ENCODE results near the gene PRTN3.
"Not testable (repeated sequence)": the region's sequence is repeated elsewhere in the genome, so short reads cannot be mapped to it uniquely, and the experiment has no call there.

PRTN3 gene

DNA sequence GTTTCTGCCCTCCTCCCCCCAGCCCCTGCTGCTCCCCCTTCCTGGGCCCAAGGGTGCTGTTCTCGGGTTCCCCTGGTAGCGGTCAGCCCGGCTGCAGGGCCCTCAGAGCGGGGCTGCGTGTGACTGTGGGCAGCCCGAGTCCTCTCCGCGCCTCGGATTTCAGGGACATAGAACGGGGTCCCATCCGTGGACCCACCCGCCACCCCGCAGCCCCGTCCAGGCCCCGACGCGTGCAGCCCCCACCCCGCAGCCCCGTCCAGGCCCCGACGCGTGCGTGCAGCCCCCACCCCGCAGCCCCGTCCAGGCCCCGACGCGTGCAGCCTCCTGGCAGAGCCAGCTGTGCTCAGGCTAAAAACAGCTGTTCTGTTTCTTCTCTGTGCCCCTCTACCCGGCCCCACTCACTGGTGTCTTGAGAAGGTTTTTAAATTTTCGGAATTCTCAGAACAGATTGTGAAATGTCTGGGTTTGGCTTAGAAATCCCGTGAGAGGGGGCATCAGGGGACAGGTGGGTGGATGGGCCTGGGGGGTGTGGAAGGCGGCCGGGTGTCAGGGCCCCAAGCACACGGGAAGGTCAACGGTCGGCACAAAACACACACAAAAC, 5.5 kb upstream of the PRTN3 start:
- no peak for DNase-seq
- intact Hi-C loops (cut with DNase I) = no loop called here

DNA sequence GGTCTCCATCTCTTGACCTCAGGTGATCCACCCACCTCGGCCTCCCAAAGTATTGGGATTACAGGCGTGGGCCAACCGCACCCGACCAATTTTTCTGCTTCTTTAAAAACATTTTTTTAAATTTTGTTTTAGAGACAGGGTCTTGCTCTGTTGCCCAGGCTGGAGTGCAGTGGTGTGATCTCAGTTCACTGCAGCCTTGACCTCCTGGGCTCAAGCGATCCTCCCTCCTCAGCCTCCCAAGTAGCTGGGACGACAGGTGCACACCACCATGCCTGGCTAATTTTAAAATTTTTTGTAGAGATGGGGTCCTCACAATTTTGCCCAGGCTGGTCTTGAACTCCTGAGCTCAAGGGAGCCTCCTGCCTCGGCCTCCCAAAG, 2.0 kb downstream of the PRTN3 start:
- intact Hi-C loops (cut with DNase I); DNase-seq: not testable (repeated sequence)

DNA sequence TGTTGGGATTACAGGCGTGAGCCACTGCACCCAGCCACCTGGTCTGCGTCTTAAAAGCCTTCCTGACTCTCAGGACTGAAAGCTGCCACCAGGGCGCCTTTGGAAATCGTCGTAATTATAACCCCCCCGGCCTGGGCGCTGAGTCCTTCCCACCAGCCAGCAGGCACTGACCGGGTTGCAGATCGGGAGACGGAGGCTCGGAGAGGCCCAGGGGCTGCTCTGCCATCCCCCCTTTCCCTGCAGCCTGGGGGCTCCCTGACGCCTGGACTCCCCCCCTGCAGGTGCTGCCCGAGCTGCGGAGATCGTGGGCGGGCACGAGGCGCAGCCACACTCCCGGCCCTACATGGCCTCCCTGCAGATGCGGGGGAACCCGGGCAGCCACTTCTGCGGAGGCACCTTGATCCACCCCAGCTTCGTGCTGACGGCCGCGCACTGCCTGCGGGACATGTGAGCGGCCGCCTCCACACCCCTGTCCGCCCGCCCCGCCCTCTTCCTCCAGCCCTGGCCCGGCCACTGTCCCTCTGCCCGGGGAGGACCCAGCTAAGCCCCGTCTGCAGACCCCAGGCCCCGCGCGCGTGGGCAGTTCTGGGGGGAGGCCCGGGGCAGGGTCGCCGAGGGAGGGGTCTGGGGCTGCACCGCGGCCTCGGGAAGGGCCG, 2.5 kb downstream of the PRTN3 start:
- DNase-seq = no peak
- intact Hi-C loops (cut with DNase I) = no loop called here

DNA sequence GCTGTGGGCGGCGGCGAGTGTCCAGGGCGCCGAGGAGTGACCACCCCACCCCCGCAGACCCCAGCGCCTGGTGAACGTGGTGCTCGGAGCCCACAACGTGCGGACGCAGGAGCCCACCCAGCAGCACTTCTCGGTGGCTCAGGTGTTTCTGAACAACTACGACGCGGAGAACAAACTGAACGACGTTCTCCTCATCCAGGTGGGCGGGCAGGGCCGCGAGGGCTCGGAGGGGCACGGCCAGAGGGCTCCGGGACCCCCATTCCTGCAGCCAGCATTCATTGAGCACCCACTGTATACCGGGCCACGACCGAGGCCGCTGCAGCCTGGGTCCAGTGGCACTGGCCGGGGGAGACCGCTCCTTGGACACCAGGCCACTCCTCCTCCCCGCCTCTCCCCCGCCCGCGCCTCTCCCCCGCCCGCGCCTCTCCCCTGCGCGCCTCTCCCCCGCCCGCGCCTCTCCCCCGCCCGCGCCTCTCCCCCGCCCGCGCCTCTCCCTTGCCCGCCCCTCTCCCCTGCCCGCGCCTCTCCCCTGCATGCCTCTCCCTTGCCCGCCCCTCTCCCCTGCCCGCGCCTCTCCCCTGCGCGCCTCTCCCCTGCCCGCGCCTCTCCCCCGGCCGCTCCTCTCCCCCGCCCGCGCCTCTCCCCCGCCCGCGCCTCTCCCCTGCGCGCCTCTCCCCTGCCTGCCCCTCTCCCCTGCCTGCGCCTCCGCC, 3.2 kb downstream of the PRTN3 start:
- DNase-seq = peak in 1 of 10 donors; percentile 50
- intact Hi-C loops (cut with DNase I) = no loop called here

DNA sequence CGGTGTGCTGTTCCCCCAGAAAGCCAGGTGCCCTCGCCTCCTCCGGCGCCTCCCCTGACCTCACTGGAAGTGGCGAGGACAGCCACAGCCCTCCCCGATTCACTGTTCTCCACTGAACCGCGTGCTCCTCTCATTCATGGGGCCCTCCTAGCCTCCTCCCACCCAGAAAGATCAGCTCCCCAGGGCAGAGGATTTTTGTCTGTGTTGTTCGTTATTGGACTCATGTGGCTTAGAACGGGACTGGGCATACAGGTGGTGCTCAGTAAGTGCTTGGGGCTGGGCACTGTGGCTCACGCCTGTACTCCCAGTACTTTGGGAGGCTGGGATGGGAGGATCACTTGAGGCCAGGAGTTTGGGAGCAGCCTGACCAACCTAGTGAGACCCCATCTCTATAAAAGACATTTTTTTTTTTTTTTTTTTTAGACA, 3.8 kb downstream of the PRTN3 start:
- intact Hi-C loops (cut with DNase I) = no loop called here
- no peak for DNase-seq

DNA sequence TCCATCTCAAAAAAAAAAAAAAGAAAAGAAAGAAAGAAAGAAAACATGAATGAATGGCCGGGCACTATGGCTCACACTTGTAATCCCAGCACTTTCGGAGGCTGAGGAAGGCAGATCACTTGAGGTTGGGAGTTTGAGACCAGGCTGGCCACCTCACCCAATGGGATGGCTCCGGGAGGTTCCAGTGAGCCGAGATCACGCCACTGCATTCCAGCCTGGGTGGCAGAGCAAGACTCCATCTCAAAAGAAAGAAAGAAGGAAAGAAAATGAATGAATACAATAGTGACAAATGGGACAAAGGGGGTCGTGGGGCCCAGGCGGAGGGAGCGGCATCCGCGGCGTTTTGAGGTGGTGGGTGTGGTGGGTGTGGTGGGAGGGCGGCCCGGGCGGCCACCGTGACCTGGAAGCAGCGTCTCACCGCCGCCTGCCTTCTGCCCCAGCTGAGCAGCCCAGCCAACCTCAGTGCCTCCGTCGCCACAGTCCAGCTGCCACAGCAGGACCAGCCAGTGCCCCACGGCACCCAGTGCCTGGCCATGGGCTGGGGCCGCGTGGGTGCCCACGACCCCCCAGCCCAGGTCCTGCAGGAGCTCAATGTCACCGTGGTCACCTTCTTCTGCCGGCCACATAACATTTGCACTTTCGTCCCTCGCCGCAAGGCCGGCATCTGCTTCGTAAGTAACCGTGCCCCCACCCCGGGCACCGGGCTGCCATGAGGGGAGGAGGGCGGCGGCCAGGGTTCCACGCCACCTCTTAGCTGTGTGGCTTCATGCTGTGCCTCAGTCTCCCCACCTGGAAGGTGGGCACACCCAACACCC, 5.1 kb downstream of the PRTN3 start:
- intact Hi-C loops (cut with DNase I) = no loop called here
- no peak for DNase-seq

DNA sequence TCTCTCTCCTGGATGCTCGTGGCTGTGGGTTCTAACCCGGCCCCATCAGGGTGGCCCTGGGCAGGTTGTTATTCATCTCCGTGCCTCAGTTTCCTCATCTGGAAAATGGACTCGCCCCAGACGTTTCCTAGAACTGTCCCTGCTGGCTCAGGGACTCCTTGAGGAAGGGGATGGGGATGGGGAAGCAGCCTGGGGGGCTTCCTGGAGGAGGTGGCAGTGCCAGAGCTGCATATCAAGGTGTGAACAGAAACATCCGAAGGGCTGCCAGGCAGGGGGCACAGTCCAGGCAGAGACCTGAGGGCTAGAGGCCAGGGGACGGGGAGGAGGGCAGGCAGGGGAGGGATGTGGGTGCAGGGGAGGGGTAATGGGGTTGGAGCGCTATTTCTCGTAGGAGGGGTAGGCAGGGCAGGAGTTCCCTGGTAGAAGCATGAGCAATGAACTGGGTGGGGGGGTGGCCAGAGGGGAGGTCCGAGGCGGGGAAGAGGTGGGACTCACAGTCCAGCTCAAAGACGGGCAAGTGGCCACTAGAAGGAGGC, 7.7 kb downstream of the PRTN3 start:
- intact Hi-C loops (cut with DNase I) = no loop called here
- DNase-seq = no peak

DNA sequence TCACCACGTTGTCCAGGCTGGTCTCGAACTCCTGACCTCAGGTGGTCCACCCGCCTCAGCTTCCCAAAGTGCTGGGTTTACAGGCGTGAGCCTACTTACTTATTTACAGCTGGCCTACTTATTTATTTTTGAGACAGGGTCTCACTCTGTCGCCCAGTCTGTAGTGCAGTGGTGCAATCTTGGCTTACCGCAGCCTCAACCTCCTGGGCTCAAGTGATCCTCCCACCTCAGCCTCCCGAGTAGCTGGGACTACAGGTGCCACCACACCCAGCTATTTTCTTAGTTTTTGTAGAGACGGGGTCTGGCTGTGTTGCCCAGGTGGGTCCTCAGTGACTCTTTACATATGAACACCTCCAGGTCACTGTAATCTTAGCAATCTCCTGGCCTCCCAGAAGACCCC, 8.4 kb downstream of the PRTN3 start:
- DNase-seq; intact Hi-C loops (cut with DNase I): not testable (repeated sequence)

DNA sequence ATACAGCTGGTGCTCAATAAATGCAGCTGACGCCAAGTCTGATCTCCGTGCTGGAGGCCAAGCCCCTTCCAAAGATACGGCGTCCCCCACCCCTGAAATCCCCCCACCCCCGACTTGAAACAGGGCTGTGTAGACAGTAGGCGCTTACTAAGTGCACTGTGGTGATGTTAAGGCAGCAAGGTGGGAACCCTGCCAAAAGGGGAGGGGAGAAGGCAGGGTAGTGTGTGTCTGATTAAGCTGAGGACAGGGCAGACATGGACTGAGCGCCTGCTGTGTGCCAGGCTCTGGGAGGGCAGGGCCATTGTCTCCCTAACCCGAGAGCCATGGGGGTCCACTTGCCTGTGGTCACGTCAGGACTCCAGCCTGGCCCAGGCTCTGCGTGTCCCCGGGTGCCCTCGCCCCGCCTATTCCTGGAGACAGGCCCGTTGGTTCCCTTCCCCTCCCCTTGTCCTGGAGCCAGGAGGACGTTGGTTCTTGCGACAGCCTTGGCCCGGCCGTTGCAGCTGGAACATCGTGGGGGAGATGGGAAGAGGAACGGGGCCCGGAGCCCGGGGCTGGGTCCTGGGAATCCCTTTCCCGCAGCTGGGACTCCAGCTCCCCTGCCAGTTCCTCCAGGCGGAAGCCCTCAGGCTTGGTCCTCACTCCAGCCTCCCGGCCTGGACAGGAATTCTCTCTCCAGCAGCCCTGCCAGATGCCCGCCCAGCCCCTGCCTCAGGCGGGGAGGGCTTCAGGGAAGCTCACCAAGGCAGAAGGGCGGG, 9.6 kb downstream of the PRTN3 start:
- intact Hi-C loops (cut with DNase I) = no loop called here
- DNase-seq = peak in 3 of 10 donors; percentile 42 to 80 (median 50)

DNA sequence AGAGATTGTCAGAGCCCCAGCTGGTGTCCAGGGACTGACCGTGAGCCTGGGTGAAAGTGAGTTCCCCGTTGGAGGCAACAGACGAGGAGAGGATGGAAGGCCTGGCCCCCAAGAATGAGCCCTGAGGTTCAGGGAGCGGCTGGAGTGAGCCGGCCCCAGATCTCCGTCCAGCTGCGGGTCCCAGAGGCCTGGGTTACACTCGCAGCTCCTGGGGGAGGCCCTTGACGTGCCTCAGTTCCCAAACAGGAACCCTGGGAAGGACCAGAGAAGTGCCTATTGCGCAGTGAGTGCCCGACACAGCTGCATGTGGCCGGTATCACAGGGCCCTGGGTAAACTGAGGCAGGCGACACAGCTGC, 10.2 kb downstream of the PRTN3 start:
- DNase-seq = no peak
- intact Hi-C loops (cut with DNase I) = no loop called here

DNA sequence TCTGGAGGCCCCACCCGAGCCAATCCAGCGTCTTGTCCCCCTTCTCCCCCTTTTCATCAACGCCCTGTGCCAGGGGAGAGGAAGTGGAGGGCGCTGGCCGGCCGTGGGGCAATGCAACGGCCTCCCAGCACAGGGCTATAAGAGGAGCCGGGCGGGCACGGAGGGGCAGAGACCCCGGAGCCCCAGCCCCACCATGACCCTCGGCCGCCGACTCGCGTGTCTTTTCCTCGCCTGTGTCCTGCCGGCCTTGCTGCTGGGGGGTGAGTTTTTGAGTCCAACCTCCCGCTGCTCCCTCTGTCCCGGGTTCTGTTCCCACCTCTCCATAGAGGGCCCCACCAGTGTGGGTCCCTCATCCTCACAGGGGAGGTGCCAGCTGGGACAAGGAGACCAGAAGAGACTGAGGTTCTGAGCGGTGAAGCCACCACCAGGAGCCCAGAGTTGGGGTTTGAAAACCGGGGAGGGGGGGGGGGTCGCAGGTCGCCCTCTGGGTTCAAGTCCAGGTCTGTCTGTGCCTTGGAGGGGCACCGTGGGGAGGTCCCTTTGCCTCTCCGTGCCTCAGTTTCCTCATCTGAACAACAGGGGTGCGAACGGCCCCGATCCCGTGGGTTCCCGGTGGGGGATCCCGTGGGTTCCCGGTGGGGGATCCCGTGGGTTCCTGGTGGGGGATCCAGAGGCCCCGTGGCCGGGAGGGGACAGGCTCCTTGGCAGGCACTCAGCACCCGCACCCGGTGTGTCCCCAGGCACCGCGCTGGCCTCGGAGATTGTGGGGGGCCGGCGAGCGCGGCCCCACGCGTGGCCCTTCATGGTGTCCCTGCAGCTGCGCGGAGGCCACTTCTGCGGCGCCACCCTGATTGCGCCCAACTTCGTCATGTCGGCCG, 11.6 kb downstream of the PRTN3 start, which contains the start of gene ELANE:
TSS of gene ELANE (plus strand) at position 168 of the 878 bp plus-strand sequence. CDS start at position 194, 26 bp downstream.
- intact Hi-C loops (cut with DNase I) = no loop called here
- no peak for DNase-seq

DNA sequence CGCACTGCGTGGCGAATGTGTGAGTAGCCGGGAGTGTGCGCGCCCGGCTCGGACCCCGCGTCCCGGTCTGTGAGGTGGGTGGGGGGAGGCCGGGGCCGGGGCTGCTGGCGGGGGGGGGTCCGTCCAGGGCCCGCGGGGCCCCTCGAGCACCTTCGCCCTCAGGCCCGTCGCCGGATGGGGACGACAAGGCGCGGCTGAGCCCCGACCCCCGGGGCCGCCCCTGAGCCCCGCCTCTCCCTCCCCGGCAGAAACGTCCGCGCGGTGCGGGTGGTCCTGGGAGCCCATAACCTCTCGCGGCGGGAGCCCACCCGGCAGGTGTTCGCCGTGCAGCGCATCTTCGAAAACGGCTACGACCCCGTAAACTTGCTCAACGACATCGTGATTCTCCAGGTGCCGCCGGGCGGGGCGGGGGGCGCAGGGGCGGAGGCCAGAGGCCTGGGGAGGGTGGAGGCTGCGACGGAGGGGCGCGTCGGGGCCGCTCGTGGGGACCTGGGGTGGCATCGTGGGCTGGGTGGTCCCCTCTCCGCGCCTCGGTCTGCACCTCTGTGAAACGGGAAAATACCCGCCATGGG, 12.3 kb downstream of the PRTN3 start:
- intact Hi-C loops (cut with DNase I) = no loop called here
- DNase-seq = no peak

DNA sequence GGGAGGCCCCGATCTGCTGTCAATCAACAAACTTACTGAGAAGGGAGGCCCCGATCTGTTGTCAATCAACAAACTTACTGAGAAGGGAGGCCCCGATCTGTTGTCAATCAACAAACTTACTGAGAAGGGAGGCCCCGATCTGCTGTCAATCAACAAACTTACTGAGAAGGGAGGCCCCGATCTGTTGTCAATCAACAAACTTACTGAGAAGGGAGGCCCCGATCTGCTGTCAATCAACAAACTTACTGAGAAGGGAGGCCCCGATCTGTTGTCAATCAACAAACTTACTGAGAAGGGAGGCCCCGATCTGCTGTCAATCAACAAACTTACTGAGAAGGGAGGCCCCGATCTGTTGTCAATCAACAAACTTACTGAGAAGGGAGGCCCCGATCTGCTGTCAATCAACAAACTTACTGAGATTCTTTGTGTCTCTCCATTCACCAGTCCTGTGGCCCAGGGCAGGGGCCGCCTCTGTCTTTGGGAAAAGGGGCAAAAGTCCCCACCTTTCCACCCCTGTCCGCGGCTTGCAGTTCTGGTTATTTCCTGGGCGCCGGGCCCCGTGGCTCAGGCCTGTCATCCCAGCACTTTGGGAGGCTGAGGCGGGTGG, 12.9 kb downstream of the PRTN3 start:
- DNase-seq; intact Hi-C loops (cut with DNase I): not testable (repeated sequence)

DNA sequence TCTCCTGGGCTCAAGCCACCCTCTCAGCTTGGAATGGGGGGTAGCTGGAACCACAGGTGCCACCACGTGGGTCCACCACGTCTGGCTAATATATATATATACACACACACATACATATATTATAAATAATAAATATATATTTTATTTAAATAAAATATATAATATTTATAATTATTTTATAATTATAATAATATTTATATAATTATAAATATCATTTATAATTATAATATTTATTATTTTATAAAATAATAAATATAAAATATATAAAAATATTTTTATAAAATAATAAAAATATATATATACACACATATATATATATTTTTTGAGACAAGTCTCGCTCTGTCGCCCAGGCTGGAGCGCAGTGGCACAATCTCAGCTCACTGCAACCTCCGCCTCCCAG, 13.8 kb downstream of the PRTN3 start:
- DNase-seq = no peak
- intact Hi-C loops (cut with DNase I) = no loop called here

DNA sequence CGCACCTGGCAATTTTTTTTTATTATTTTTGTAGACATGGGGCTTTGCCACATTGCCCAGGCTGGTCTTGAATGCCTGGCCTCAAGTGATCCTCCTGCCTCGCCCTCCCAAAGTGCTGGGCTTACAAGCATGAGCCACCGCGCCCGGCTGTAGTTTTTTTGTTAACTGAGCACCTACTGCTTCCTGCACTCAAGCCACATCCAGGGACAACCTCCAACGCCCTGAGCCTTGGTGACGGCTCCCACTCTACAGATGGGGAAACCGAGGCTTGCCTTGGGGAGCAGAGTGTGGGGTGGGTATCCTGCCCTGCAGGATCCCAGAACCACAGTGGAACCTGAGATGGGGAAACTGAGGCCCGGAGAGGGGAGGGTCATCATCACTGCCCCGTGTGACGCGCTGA, 14.3 kb downstream of the PRTN3 start:
- DNase-seq = no peak
- intact Hi-C loops (cut with DNase I) = no loop called here

DNA sequence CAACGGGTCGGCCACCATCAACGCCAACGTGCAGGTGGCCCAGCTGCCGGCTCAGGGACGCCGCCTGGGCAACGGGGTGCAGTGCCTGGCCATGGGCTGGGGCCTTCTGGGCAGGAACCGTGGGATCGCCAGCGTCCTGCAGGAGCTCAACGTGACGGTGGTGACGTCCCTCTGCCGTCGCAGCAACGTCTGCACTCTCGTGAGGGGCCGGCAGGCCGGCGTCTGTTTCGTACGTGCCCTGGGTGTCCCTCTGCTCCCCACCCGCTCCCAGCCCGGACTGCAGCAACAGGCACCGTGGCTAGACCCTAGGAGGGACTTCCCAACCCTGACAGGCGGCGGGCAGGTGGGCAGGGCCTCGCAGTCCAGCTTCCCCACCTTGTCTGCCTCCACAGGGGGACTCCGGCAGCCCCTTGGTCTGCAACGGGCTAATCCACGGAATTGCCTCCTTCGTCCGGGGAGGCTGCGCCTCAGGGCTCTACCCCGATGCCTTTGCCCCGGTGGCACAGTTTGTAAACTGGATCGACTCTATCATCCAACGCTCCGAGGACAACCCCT, 14.8 kb downstream of the PRTN3 start:
- intact Hi-C loops (cut with DNase I) = no loop called here
- no peak for DNase-seq

DNA sequence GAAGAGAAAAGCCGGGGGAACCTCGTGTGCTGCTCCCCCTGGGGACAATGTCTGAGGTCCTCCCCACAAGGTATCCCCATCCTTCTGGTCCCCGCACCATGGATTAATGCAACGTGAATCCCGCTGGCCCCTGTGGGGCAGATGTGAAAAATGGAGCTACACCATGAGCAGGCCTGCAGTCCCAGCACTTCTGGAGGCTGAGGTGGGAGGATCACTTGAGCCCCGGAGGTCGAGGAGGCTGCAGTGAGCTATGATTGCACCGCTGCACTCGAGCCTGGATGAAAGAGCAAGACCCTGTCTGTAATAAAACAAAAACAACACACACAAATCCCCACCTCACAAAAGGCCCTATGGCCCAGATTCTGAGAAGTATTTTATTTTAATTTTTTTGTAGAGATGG, 17.5 kb downstream of the PRTN3 start:
- DNase-seq = no peak
- intact Hi-C loops (cut with DNase I) = no loop called here

All from posterior cingulate gyrus (tissue), 11 donors.